Measurements from ENCODE around the gene GID4.

The GID4 gene

DNA sequence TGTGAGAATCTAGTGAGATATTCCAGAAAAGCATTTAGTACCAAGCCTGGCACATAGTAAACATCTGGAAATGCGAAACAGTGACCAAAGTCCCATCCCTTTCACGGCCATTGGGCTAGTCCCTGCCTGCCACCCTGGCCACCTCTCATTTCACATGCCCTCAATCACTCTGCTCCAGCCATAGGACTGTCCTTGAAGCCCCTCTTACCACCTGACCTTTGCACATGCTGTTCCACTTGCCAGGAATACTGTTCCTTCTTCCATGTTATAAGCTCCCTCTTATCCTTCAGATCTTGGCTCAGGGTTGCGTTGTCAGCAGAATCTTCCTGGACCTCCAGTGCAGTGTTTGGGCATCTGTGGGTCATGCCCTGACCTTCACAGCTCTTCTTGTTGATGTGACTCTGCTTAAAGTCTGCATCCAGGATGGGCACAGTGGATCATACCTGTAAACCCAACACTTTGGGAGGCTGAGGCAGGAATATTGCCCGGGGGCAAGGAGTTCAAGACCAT is 71.5 kb downstream of the GID4 start:
- no peak overlapping the region for H3K4me3 ChIP-seq (replicated peaks; ENCODE audit: low read depth, low read length)
- TF ChIP-seq CTCF (IDR thresholded peaks at IDR 0.05; ENCODE audit: low read depth, low read length, missing control alignments): no peak
- no peak for DNase-seq (ENCODE audit: extremely low read depth, low read depth)

GRCh38 chr17:18111330-18111971 is 72.2 kb downstream of the GID4 start:
- DNase-seq (ENCODE audit: extremely low read depth, low read depth): no peak
- TF ChIP-seq CTCF (IDR thresholded peaks at IDR 0.05; ENCODE audit: low read depth, low read length, missing control alignments): no peak
- H3K4me3 ChIP-seq (replicated peaks; ENCODE audit: low read depth, low read length): no peak overlapping the region

GRCh38 chr17:18115517-18115916 is 76.3 kb downstream of the GID4 start:
- no peak overlapping the region for H3K4me3 ChIP-seq (replicated peaks; ENCODE audit: low read depth, low read length)
- DNase-seq (ENCODE audit: extremely low read depth, low read depth): no peak
- no peak for TF ChIP-seq CTCF (IDR thresholded peaks at IDR 0.05; ENCODE audit: low read depth, low read length, missing control alignments)

GRCh38 chr17:18116078-18116477 is 76.9 kb downstream of the GID4 start:
- no peak overlapping the region for H3K4me3 ChIP-seq (replicated peaks; ENCODE audit: low read depth, low read length)
- no peak for TF ChIP-seq CTCF (IDR thresholded peaks at IDR 0.05; ENCODE audit: low read depth, low read length, missing control alignments)
- no peak for DNase-seq (ENCODE audit: extremely low read depth, low read depth)

GRCh38 chr17:18117533-18117932 is 78.3 kb downstream of the GID4 start:
- no peak for TF ChIP-seq CTCF (IDR thresholded peaks at IDR 0.05; ENCODE audit: low read depth, low read length, missing control alignments)
- no peak overlapping the region for H3K4me3 ChIP-seq (replicated peaks; ENCODE audit: low read depth, low read length)
- no peak for DNase-seq (ENCODE audit: extremely low read depth, low read depth)

Data from HFF-Myc (cell line).